Memory B cell (primary cell): Measurements from ENCODE around the gene BRD4.

Experiments used
- ATAC-seq: fragments of 150-1000 bp; cut with Tn5 transposase; 2 replicates; pipeline ENCODE4 v1.10.0; 2021; ENCODE audit warnings: low read depth, mild to moderate bottlenecking, moderate library complexity
- DNase-seq, 2 donors: peaks; one replicate each; pipeline ENCODE4 v3.0.0; 2022; ENCODE audit warnings: low spot score in 2 of 2
- H3K27ac Mint-ChIP-seq: one replicate; pipeline ENCODE4 v1.8.0; 2022; ENCODE audit warnings: mild to moderate bottlenecking, moderate library complexity, mixed read lengths
- H3K27me3 Mint-ChIP-seq: one replicate; pipeline ENCODE4 v1.8.0; 2022; ENCODE audit warnings: mixed read lengths
- H3K36me3 Mint-ChIP-seq: one replicate; pipeline ENCODE4 v1.8.0; 2022; ENCODE audit warnings: mild to moderate bottlenecking, mixed read lengths
- H3K4me1 Mint-ChIP-seq: one replicate; pipeline ENCODE4 v1.8.0; 2022; ENCODE audit warnings: mixed read lengths
- H3K4me3 Mint-ChIP-seq: one replicate; pipeline ENCODE4 v1.8.0; 2022; ENCODE audit warnings: mild to moderate bottlenecking, moderate library complexity, mixed read lengths
- H3K9me3 Mint-ChIP-seq: one replicate; pipeline ENCODE4 v1.8.0; 2022; ENCODE audit warnings: mixed read lengths

BRD4 gene

GRCh38 chr19:15294561-15294990 lies 37.8 kb downstream of the BRD4 start:
- H3K27me3 Mint-ChIP-seq, result no peaks in the 10 kb centered on the region
- no peak for ATAC-seq
- no peak for DNase-seq
- H3K4me1 Mint-ChIP-seq, result peaks cover 79% of the 10 kb centered on the region
- no peak overlapping the region for H3K4me3 Mint-ChIP-seq
- H3K9me3 Mint-ChIP-seq, result no peaks in the 10 kb centered on the region
- no peak overlapping the region for H3K27ac Mint-ChIP-seq
- peaks cover 7% of the 10 kb centered on the region for H3K36me3 Mint-ChIP-seq

- DNase-seq, result no peak
- Mint-ChIP-seq H3K4me1 (peaks cover 76% of the 10 kb centered on the region), H3K36me3 (peaks cover 7% of the 10 kb centered on the region), H3K27me3 (no peaks in the 10 kb centered on the region), H3K9me3 (no peaks in the 10 kb centered on the region), H3K27ac (peak overlapping the region; percentile 81), H3K4me3 (no peak overlapping the region)
- ATAC-seq, result no peak
These were observed 38.4 kb downstream of the BRD4 start for GRCh38 chr19:15293781-15294491.

GRCh38 chr19:15292847-15293582 lies 39.3 kb downstream of the BRD4 start:
- Mint-ChIP-seq H3K9me3 (no peaks in the 10 kb centered on the region), H3K36me3 (peaks cover 7% of the 10 kb centered on the region), H3K4me3 (peak overlapping the region; percentile 78), H3K4me1 (peaks cover 80% of the 10 kb centered on the region), H3K27ac (peak overlapping the region; percentile 86), H3K27me3 (no peaks in the 10 kb centered on the region)
- ATAC-seq, result peak; percentile 15
- DNase-seq, result no peak

GRCh38 chr19:15292140-15292539 lies 40.2 kb downstream of the BRD4 start:
- DNase-seq (no peak), ATAC-seq (no peak)
- peaks cover 80% of the 10 kb centered on the region for H3K4me1 Mint-ChIP-seq
- peak overlapping the region; percentile 69 for H3K27ac Mint-ChIP-seq
- H3K9me3 Mint-ChIP-seq, result no peaks in the 10 kb centered on the region
- H3K36me3 Mint-ChIP-seq, result peaks cover 7% of the 10 kb centered on the region
- H3K4me3 Mint-ChIP-seq, result peak overlapping the region; percentile 46
- no peaks in the 10 kb centered on the region for H3K27me3 Mint-ChIP-seq

- Mint-ChIP-seq H3K9me3 (no peaks in the 10 kb centered on the region), H3K4me1 (peaks cover 74% of the 10 kb centered on the region), H3K36me3 (peaks cover 4% of the 10 kb centered on the region), H3K27me3 (no peaks in the 10 kb centered on the region), H3K4me3 (no peak overlapping the region), H3K27ac (peak overlapping the region; percentile 69)
- ATAC-seq (no peak), DNase-seq (no peak)
These were observed 40.8 kb downstream of the BRD4 start for GRCh38 chr19:15291548-15292021.

- Mint-ChIP-seq H3K27ac (peak overlapping the region; percentile 69), H3K9me3 (no peaks in the 10 kb centered on the region), H3K4me1 (peaks cover 75% of the 10 kb centered on the region), H3K36me3 (peaks cover 2% of the 10 kb centered on the region), H3K27me3 (no peaks in the 10 kb centered on the region), H3K4me3 (no peak overlapping the region)
- no peak for ATAC-seq
- DNase-seq, result no peak
These were observed 41.2 kb downstream of the BRD4 start for GRCh38 chr19:15291089-15291488.

- Mint-ChIP-seq H3K4me3 (no peak overlapping the region), H3K27ac (peak overlapping the region; percentile 80), H3K27me3 (no peaks in the 10 kb centered on the region), H3K36me3 (peaks cover 2% of the 10 kb centered on the region), H3K9me3 (no peaks in the 10 kb centered on the region), H3K4me1 (peaks cover 77% of the 10 kb centered on the region)
- ATAC-seq (no peak), DNase-seq (no peak)
These were observed 42.2 kb downstream of the BRD4 start for GRCh38 chr19:15290166-15290565.

- Mint-ChIP-seq H3K4me1 (peaks cover 80% of the 10 kb centered on the region), H3K27ac (peak overlapping the region; percentile 80), H3K9me3 (no peaks in the 10 kb centered on the region), H3K4me3 (no peak overlapping the region), H3K27me3 (no peaks in the 10 kb centered on the region), H3K36me3 (peaks cover 2% of the 10 kb centered on the region)
- ATAC-seq, result no peak
- no peak for DNase-seq
These were observed 42.7 kb downstream of the BRD4 start for GRCh38 chr19:15289673-15290072.

GRCh38 chr19:15288146-15288963 lies 44.0 kb downstream of the BRD4 start:
- Mint-ChIP-seq H3K27ac (peak overlapping the region; percentile 80), H3K27me3 (no peaks in the 10 kb centered on the region), H3K4me1 (peaks cover 81% of the 10 kb centered on the region), H3K36me3 (no peaks in the 10 kb centered on the region), H3K4me3 (peak overlapping the region; percentile 73), H3K9me3 (no peaks in the 10 kb centered on the region)
- peak; percentile 37 to 52 for DNase-seq
- peak; percentile 59 for ATAC-seq

- Mint-ChIP-seq H3K27ac (peak overlapping the region; percentile 80), H3K4me1 (peaks cover 82% of the 10 kb centered on the region), H3K36me3 (no peaks in the 10 kb centered on the region), H3K27me3 (no peaks in the 10 kb centered on the region), H3K9me3 (no peaks in the 10 kb centered on the region), H3K4me3 (peak overlapping the region; percentile 73)
- DNase-seq (no peak), ATAC-seq (no peak)
These were observed 44.8 kb downstream of the BRD4 start for GRCh38 chr19:15287496-15287895.

GRCh38 chr19:15286688-15287365 lies 45.5 kb downstream of the BRD4 start:
- H3K36me3 Mint-ChIP-seq, result no peaks in the 10 kb centered on the region
- no peaks in the 10 kb centered on the region for H3K27me3 Mint-ChIP-seq
- ATAC-seq (no peak), DNase-seq (no peak)
- no peaks in the 10 kb centered on the region for H3K9me3 Mint-ChIP-seq
- peak overlapping the region; percentile 59 for H3K27ac Mint-ChIP-seq
- peaks cover 81% of the 10 kb centered on the region for H3K4me1 Mint-ChIP-seq
- peak overlapping the region; percentile 73 for H3K4me3 Mint-ChIP-seq

GRCh38 chr19:15285896-15286591 lies 46.3 kb downstream of the BRD4 start:
- peaks cover 81% of the 10 kb centered on the region for H3K4me1 Mint-ChIP-seq
- H3K27me3 Mint-ChIP-seq, result no peaks in the 10 kb centered on the region
- DNase-seq (peak; percentile 35 to 69), ATAC-seq (peak; percentile 86)
- H3K9me3 Mint-ChIP-seq, result no peaks in the 10 kb centered on the region
- H3K4me3 Mint-ChIP-seq, result peak overlapping the region; percentile 73
- H3K36me3 Mint-ChIP-seq, result no peaks in the 10 kb centered on the region
- H3K27ac Mint-ChIP-seq, result peak overlapping the region; percentile 59

GRCh38 chr19:15284896-15285295 lies 47.4 kb downstream of the BRD4 start:
- ATAC-seq, result no peak
- H3K4me1 Mint-ChIP-seq, result peaks cover 79% of the 10 kb centered on the region
- H3K27me3 Mint-ChIP-seq, result no peaks in the 10 kb centered on the region
- DNase-seq, result no peak
- H3K9me3 Mint-ChIP-seq, result no peaks in the 10 kb centered on the region
- no peaks in the 10 kb centered on the region for H3K36me3 Mint-ChIP-seq
- peak overlapping the region; percentile 59 for H3K4me3 Mint-ChIP-seq
- no peak overlapping the region for H3K27ac Mint-ChIP-seq
